GM12878 (cell line): ENCODE data around the gene KATNBL1. TPM values are rescaled to one million over a fixed set of nuclear protein-coding genes. Genes with fewer than 3 reads are reported as not detected.

Experiments used
- HDGF ChIP-seq: fragments of 450-650 bp; IDR thresholded peaks from 2 replicates; pipeline ENCODE4 v1.6.1; 2016; ENCODE audit warnings: antibody characterized with exemption
- JUNB ChIP-seq: IDR thresholded peaks from 2 replicates; pipeline ENCODE4 v1.6.1; 2016; ENCODE audit warnings: antibody characterized with exemption, mild to moderate bottlenecking
- RB1 ChIP-seq: fragments of 450-650 bp; formaldehyde crosslinking; IDR thresholded peaks from 2 replicates; pipeline ENCODE4 v1.6.1; 2017; ENCODE audit warnings: mild to moderate bottlenecking, borderline replicate concordance
- RELA ChIP-seq: fragments of 450-650 bp; IDR thresholded peaks from 2 replicates; pipeline ENCODE4 v1.8.0; 2014; ENCODE audit warnings: borderline replicate concordance; ENCODE audit not compliant: partially characterized antibody
- SMARCA5 ChIP-seq: fragments of 450-650 bp; IDR thresholded peaks from 2 replicates; pipeline ENCODE4 v1.6.1; 2017; ENCODE audit warnings: mild to moderate bottlenecking
- SP1 ChIP-seq: IDR thresholded peaks from one replicate; pipeline ENCODE4 v1.6.1; 2011; ENCODE audit warnings: low read depth, low read length
- SRF ChIP-seq, 2 experiments: IDR thresholded peaks; 2 replicates each; pipeline ENCODE4 v1.6.1; 2011; ENCODE audit warnings: low read depth in 2 of 2, low read length in 2 of 2, mild to moderate bottlenecking in 1 of 2, moderate library complexity in 1 of 2
- TBL1XR1 ChIP-seq: IDR thresholded peaks from 2 replicates; pipeline ENCODE4 v1.6.1; 2012; ENCODE audit warnings: low read depth, low read length, improper control_type of control experiment
- TCF3 ChIP-seq: IDR thresholded peaks from 2 replicates; pipeline ENCODE4 v1.6.1; 2012; ENCODE audit warnings: low read depth, mild to moderate bottlenecking, low read length, borderline replicate concordance; ENCODE audit not compliant: insufficient read depth
- ZNF24 ChIP-seq: fragments of 450-650 bp; IDR thresholded peaks from 2 replicates; pipeline ENCODE4 v1.6.1; 2017; ENCODE audit warnings: antibody characterized with exemption, mild to moderate bottlenecking
- ZNF622 ChIP-seq: fragments of 450-650 bp; IDR thresholded peaks from 2 replicates; pipeline ENCODE4 v1.6.1; 2017; ENCODE audit warnings: mild to moderate bottlenecking, inconsistent platforms
- ZZZ3 ChIP-seq: IDR thresholded peaks from 2 replicates; pipeline ENCODE4 v1.6.1; 2011; ENCODE audit warnings: low read depth; ENCODE audit not compliant: control insufficient read depth, insufficient read length
- polyA plus RNA-seq, 11 experiments: library from polyadenylated mRNA; depleted of rRNA in 4 of 11; unstranded in 6 of 11; stranded (reverse) in 5 of 11; fragments of >200 nt; fragmentation: Nextera tagmentation in 4 of 11; fragmentation: Illumina TruSeq in 1 of 11; extraction: Ambion mirVana in 4 of 11; extraction: Trizol in 1 of 11; gene quantifications; 1 replicate in 1 of 11; 2 replicates in 10 of 11; pipeline versions ENCODE4 v1.2.1 to v1.2.3, GENCODE V29; 2011 to 2016; ENCODE audit warnings: inconsistent platforms in 2 of 11, missing spikeins in 2 of 11, low read depth in 1 of 11
- total RNA-seq, 4 experiments: library from RNA; depleted of rRNA in 3 of 4; stranded (reverse); fragments of >200 nt in 3 of 4; fragmentation: Illumina TruSeq in 1 of 4; extraction: Trizol in 1 of 4; gene quantifications; 2 replicates each; pipeline versions ENCODE4 v1.2.1 to v1.2.3, GENCODE V29; 2013 to 2021
- TF ChIP-seq, protein P1 (sequence below): IDR thresholded peaks from 2 replicates; pipeline ENCODE4 v1.6.1; 2012; ENCODE audit warnings: low read depth, low read length, improper control_type of control experiment
- TF ChIP-seq, protein P2 (sequence below): fragments of 450-650 bp; IDR thresholded peaks from 2 replicates; pipeline ENCODE4 v1.6.1; 2017; ENCODE audit warnings: mild to moderate bottlenecking, moderate library complexity
- TF ChIP-seq, protein P3 (sequence below): IDR thresholded peaks from 2 replicates; pipeline ENCODE4 v1.6.1; 2012; ENCODE audit warnings: improper control_type of control experiment, low read depth, low read length; ENCODE audit not compliant: insufficient replicate concordance
- TF ChIP-seq, protein P4 (sequence below): IDR thresholded peaks from 2 replicates; pipeline ENCODE4 v1.6.1; 2012; ENCODE audit warnings: low read depth, low read length, improper control_type of control experiment
- TF ChIP-seq, protein P5 (sequence below): IDR thresholded peaks from 2 replicates; pipeline ENCODE4 v1.6.1; 2011; ENCODE audit warnings: mild to moderate bottlenecking, low read depth, low read length, moderate library complexity; ENCODE audit not compliant: insufficient replicate concordance

The KATNBL1 gene
- total and polyA plus RNA-seq, 10 of the 15 experiments (the other 5 are each of a cell fraction or from before 2014, with no cell fraction given) = 7.8 to 58.8 (median 30.1) TPM

DNA sequence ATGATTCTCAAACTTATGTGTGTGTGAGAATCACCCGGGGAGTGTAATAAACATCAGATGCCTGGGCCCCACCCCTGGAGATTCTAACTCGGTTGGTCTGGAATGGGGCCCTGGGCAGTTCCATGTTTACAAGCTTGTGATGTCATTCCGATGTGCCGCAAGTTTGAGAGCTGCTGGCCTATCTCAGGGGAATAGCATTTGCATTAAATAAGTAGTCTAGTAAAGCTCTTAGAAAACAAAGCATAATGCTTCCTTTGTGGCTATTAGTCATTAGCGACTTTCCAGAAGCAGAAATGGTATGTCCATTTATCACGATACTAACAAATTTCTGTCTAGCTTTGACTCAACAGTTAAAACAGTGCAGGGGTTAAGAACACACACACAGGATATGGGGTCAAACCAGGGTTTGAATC, 87.1 kb downstream of the KATNBL1 start (continued):
- TF ChIP-seq, protein P1, sequence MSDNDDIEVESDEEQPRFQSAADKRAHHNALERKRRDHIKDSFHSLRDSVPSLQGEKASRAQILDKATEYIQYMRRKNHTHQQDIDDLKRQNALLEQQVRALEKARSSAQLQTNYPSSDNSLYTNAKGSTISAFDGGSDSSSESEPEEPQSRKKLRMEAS = no peak
- TF ChIP-seq HDGF (no peak), SRF (IDR thresholded peaks at IDR 0.05; ENCODE audit: low read depth in 2 of 2, low read length in 2 of 2) (no peak), RELA (no peak), JUNB (peak; percentile 86), ZNF622 (no peak), ZZZ3 (no peak), SMARCA5 (no peak), SP1 (no peak), ZNF24 (no peak), TCF3 (no peak), TBL1XR1 (no peak), RB1 (no peak)
- TF ChIP-seq, protein P2, sequence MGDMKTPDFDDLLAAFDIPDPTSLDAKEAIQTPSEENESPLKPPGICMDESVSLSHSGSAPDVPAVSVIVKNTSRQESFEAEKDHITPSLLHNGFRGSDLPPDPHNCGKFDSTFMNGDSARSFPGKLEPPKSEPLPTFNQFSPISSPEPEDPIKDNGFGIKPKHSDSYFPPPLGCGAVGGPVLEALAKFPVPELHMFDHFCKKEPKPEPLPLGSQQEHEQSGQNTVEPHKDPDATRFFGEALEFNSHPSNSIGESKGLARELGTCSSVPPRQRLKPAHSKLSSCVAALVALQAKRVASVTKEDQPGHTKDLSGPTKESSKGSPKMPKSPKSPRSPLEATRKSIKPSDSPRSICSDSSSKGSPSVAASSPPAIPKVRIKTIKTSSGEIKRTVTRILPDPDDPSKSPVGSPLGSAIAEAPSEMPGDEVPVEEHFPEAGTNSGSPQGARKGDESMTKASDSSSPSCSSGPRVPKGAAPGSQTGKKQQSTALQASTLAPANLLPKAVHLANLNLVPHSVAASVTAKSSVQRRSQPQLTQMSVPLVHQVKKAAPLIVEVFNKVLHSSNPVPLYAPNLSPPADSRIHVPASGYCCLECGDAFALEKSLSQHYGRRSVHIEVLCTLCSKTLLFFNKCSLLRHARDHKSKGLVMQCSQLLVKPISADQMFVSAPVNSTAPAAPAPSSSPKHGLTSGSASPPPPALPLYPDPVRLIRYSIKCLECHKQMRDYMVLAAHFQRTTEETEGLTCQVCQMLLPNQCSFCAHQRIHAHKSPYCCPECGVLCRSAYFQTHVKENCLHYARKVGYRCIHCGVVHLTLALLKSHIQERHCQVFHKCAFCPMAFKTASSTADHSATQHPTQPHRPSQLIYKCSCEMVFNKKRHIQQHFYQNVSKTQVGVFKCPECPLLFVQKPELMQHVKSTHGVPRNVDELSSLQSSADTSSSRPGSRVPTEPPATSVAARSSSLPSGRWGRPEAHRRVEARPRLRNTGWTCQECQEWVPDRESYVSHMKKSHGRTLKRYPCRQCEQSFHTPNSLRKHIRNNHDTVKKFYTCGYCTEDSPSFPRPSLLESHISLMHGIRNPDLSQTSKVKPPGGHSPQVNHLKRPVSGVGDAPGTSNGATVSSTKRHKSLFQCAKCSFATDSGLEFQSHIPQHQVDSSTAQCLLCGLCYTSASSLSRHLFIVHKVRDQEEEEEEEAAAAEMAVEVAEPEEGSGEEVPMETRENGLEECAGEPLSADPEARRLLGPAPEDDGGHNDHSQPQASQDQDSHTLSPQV = no peak
- TF ChIP-seq, protein P3, sequence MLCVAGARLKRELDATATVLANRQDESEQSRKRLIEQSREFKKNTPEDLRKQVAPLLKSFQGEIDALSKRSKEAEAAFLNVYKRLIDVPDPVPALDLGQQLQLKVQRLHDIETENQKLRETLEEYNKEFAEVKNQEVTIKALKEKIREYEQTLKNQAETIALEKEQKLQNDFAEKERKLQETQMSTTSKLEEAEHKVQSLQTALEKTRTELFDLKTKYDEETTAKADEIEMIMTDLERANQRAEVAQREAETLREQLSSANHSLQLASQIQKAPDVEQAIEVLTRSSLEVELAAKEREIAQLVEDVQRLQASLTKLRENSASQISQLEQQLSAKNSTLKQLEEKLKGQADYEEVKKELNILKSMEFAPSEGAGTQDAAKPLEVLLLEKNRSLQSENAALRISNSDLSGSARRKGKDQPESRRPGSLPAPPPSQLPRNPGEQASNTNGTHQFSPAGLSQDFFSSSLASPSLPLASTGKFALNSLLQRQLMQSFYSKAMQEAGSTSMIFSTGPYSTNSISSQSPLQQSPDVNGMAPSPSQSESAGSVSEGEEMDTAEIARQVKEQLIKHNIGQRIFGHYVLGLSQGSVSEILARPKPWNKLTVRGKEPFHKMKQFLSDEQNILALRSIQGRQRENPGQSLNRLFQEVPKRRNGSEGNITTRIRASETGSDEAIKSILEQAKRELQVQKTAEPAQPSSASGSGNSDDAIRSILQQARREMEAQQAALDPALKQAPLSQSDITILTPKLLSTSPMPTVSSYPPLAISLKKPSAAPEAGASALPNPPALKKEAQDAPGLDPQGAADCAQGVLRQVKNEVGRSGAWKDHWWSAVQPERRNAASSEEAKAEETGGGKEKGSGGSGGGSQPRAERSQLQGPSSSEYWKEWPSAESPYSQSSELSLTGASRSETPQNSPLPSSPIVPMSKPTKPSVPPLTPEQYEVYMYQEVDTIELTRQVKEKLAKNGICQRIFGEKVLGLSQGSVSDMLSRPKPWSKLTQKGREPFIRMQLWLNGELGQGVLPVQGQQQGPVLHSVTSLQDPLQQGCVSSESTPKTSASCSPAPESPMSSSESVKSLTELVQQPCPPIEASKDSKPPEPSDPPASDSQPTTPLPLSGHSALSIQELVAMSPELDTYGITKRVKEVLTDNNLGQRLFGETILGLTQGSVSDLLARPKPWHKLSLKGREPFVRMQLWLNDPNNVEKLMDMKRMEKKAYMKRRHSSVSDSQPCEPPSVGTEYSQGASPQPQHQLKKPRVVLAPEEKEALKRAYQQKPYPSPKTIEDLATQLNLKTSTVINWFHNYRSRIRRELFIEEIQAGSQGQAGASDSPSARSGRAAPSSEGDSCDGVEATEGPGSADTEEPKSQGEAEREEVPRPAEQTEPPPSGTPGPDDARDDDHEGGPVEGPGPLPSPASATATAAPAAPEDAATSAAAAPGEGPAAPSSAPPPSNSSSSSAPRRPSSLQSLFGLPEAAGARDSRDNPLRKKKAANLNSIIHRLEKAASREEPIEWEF = no peak
- TF ChIP-seq, protein P4, sequence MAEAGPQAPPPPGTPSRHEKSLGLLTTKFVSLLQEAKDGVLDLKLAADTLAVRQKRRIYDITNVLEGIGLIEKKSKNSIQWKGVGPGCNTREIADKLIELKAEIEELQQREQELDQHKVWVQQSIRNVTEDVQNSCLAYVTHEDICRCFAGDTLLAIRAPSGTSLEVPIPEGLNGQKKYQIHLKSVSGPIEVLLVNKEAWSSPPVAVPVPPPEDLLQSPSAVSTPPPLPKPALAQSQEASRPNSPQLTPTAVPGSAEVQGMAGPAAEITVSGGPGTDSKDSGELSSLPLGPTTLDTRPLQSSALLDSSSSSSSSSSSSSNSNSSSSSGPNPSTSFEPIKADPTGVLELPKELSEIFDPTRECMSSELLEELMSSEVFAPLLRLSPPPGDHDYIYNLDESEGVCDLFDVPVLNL = no peak
- TF ChIP-seq, protein P5, sequence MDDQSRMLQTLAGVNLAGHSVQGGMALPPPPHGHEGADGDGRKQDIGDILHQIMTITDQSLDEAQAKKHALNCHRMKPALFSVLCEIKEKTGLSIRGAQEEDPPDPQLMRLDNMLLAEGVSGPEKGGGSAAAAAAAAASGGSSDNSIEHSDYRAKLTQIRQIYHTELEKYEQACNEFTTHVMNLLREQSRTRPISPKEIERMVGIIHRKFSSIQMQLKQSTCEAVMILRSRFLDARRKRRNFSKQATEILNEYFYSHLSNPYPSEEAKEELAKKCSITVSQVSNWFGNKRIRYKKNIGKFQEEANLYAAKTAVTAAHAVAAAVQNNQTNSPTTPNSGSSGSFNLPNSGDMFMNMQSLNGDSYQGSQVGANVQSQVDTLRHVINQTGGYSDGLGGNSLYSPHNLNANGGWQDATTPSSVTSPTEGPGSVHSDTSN = no peak
